ENCODE data around the gene TMEM132C.

- TF ChIP-seq, protein P1, sequence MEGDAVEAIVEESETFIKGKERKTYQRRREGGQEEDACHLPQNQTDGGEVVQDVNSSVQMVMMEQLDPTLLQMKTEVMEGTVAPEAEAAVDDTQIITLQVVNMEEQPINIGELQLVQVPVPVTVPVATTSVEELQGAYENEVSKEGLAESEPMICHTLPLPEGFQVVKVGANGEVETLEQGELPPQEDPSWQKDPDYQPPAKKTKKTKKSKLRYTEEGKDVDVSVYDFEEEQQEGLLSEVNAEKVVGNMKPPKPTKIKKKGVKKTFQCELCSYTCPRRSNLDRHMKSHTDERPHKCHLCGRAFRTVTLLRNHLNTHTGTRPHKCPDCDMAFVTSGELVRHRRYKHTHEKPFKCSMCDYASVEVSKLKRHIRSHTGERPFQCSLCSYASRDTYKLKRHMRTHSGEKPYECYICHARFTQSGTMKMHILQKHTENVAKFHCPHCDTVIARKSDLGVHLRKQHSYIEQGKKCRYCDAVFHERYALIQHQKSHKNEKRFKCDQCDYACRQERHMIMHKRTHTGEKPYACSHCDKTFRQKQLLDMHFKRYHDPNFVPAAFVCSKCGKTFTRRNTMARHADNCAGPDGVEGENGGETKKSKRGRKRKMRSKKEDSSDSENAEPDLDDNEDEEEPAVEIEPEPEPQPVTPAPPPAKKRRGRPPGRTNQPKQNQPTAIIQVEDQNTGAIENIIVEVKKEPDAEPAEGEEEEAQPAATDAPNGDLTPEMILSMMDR (IDR thresholded peaks at IDR 0.05): no peak
- no peak for TF ChIP-seq POLR2A (IDR thresholded peaks at IDR 0.05)
Observed at GRCh38 chr12:128444598-128444997, 177.6 kb downstream of the TMEM132C start.

Measured in right lobe of liver (tissue), 4 donors.